PC-9 (cell line): ENCODE results near the gene ACSL4. TPM values are rescaled to one million over a fixed set of nuclear protein-coding genes. Genes with fewer than 3 reads are reported as not detected.
A peak's percentile ranks its signal among the peaks of the same experiment; 100 is the strongest.

Source experiments
- BruUV-seq: library from RNA; stranded (reverse); fragments of 400-500 nt; replicated peaks from 2 replicates; lab custom pipeline; 2021; lab: Mats Ljungman, UMichigan
- CTCF ChIA-PET: fragments of 300-600 bp; sonication (Branson Sonifier 250); formaldehyde crosslinking; loops from one replicate; lab custom pipeline; 2022; ENCODE audit warnings: antibody characterized with exemption; lab: Charles Lee
- POLR2A ChIA-PET: fragments of 300-600 bp; sonication (Branson Sonifier 250); formaldehyde crosslinking; loops from one replicate; lab custom pipeline; 2022; ENCODE audit warnings: antibody characterized with exemption; ENCODE audit not compliant: unreplicated experiment; lab: Charles Lee
- DNase-seq, 2 experiments: peaks; one replicate each; pipeline versions ENCODE4 v3.0.0 to v3.0.0-alpha.2; 2015 to 2022; ENCODE audit warnings: mixed read lengths in 1 of 2
- H2AFZ ChIP-seq: fragments of 200-600 bp; sonication (generic); 2 replicates; pipeline ENCODE4 v1.8.1; 2017; ENCODE audit warnings: antibody characterized with exemption
- H3F3A ChIP-seq: fragments of 200-600 bp; sonication (generic); 2 replicates; pipeline ENCODE4 v1.8.1; 2017; ENCODE audit warnings: antibody characterized with exemption, mild to moderate bottlenecking, low read depth; ENCODE audit not compliant: insufficient read depth
- H3K27ac ChIP-seq: fragments of 200-600 bp; sonication (generic); 2 replicates; pipeline ENCODE4 v1.6.1; 2016; ENCODE audit warnings: mixed run types
- H3K27me3 ChIP-seq: fragments of 200-600 bp; sonication (generic); 2 replicates; pipeline ENCODE4 v1.6.1; 2016; ENCODE audit warnings: low read depth, mixed run types; ENCODE audit not compliant: insufficient read depth
- H3K36me3 ChIP-seq: fragments of 200-600 bp; sonication (generic); 2 replicates; pipeline ENCODE4 v1.6.1; 2016; ENCODE audit warnings: low read depth, mixed run types
- H3K4me1 ChIP-seq: fragments of 200-600 bp; sonication (generic); replicated peaks from 2 replicates; pipeline ENCODE4 v1.6.1; 2016; ENCODE audit warnings: mixed run types; ENCODE audit not compliant: insufficient read depth
- H3K4me2 ChIP-seq: fragments of 200-600 bp; sonication (generic); 2 replicates; pipeline ENCODE4 v1.6.1; 2017; ENCODE audit warnings: mixed run types
- H3K4me3 ChIP-seq: fragments of 200-600 bp; sonication (generic); 2 replicates; pipeline ENCODE4 v1.6.1; 2016; ENCODE audit warnings: mixed run types
- H3K79me2 ChIP-seq: fragments of 200-600 bp; sonication (generic); 2 replicates; pipeline ENCODE4 v1.6.1; 2017; ENCODE audit warnings: low read depth, mixed run types
- H3K9me2 ChIP-seq: fragments of 200-600 bp; sonication (generic); 2 replicates; pipeline ENCODE4 v1.8.1; 2017; ENCODE audit warnings: mild to moderate bottlenecking; ENCODE audit not compliant: insufficient read depth
- H3K9me3 ChIP-seq: fragments of 200-600 bp; sonication (generic); 2 replicates; pipeline ENCODE4 v1.8.1; 2016; ENCODE audit warnings: low read depth; ENCODE audit not compliant: insufficient read depth
- H4K20me1 ChIP-seq: fragments of 200-600 bp; sonication (generic); 2 replicates; pipeline ENCODE4 v1.8.1; 2017; ENCODE audit not compliant: insufficient read depth
- CTCF ChIP-seq: fragments of 200-600 bp; sonication (generic); conservative IDR thresholded peaks from 2 replicates; pipeline ENCODE4 v1.6.1; 2017; ENCODE audit warnings: mixed run types, antibody characterized with exemption, mild to moderate bottlenecking, moderate library complexity
- EZH2 ChIP-seq: fragments of 200-600 bp; sonication (generic); IDR thresholded peaks from 2 replicates; pipeline ENCODE4 v1.8.0; 2017; ENCODE audit warnings: antibody characterized with exemption, low read depth
- intact Hi-C: fragments of 100-400 bp; cut with micrococcal nuclease; formaldehyde crosslinking; loops from one replicate; pipeline ENCODE4 v1.10.0; 2022; ENCODE audit not compliant: unreplicated experiment
- total RNA-seq: library from RNA; stranded (reverse); gene quantifications from 2 replicates; pipeline ENCODE4 v1.2.3, GENCODE V29; 2021

Gene ACSL4
- total RNA-seq, 1 experiment from 2014 or later: 81.1 TPM

GRCh38 chrX:109760922-109761250 is 27.8 kb upstream of the ACSL4 start:
- H3K9me2 ChIP-seq: no peaks in the 10 kb centered on the region
- 0 out of 2 replicates have a peak, but pooled peaks cover 3% of the 10 kb centered on the region for H3K9me3 ChIP-seq
- H4K20me1 ChIP-seq: no peaks in the 10 kb centered on the region
- ChIA-PET CTCF (interaction anchor here (0.5 kb wide), 1 partner anchor 195 kb away, joined by 3 read pairs; no protein-coding TSS in a partner anchor), POLR2A (interaction anchor here (0.6 kb wide), 1 partner anchor 1644 kb away, joined by 6 read pairs; no protein-coding TSS in a partner anchor)
- H3K27ac ChIP-seq: no peak overlapping the region
- intact Hi-C loops: loop anchor here (2.0 kb wide), 2 partner anchors 28 to 80 kb away; partner anchors contain the start of gene ACSL4
- no peak for DNase-seq
- H3F3A ChIP-seq: peaks cover 11% of the 10 kb centered on the region; the same call in 1 of the 2 replicates
- no peak overlapping the region for H3K4me2 ChIP-seq
- no peak overlapping the region for H2AFZ ChIP-seq
- H3K4me1 ChIP-seq: peaks cover 15% of the 10 kb centered on the region
- BruUV-seq: no TSS peak
- no peak for TF ChIP-seq CTCF
- no peak for TF ChIP-seq EZH2
- no peak overlapping the region for H3K4me3 ChIP-seq
- H3K79me2 ChIP-seq: no peaks in the 10 kb centered on the region
- no peaks in the 10 kb centered on the region for H3K36me3 ChIP-seq
- H3K27me3 ChIP-seq: no peaks in the 10 kb centered on the region

- Histone ChIP-seq H3K4me1 (peaks cover 15% of the 10 kb centered on the region), H3K79me2 (no peaks in the 10 kb centered on the region), H3K36me3 (no peaks in the 10 kb centered on the region), H2AFZ (0 out of 2 replicates have a peak overlapping the region, but pooled peaks have one; percentile 63), H3F3A (peaks cover 11% of the 10 kb centered on the region; the same call in 1 of the 2 replicates), H3K4me2 (peak overlapping the region; percentile 49), H3K27me3 (no peaks in the 10 kb centered on the region), H3K4me3 (no peak overlapping the region), H3K9me2 (no peaks in the 10 kb centered on the region), H3K27ac (no peak overlapping the region), H4K20me1 (no peaks in the 10 kb centered on the region), H3K9me3 (0 out of 2 replicates have a peak, but pooled peaks cover 3% of the 10 kb centered on the region)
- ChIA-PET CTCF (interaction anchor here (0.8 to 0.9 kb wide), 2 partner anchors 47 to 131 kb away, joined by 4 to 7 read pairs; no protein-coding TSS in a partner anchor), POLR2A (interaction anchor here (0.6 to 0.7 kb wide), 3 partner anchors 17 to 1644 kb away, joined by 3 to 6 read pairs (median 3); no protein-coding TSS in a partner anchor)
- peak; percentile 12 to 47 for DNase-seq
- TF ChIP-seq EZH2: no peak
- no peak for TF ChIP-seq CTCF
- intact Hi-C loops: loop anchor here (2.0 kb wide), 2 partner anchors 28 to 80 kb away; partner anchors contain the start of gene ACSL4
- no TSS peak for BruUV-seq
These were observed 27.3 kb upstream of the ACSL4 start for GRCh38 chrX:109760209-109760921.

GRCh38 chrX:109753256-109753655 is 20.2 kb upstream of the ACSL4 start:
- no peaks in the 10 kb centered on the region for H4K20me1 ChIP-seq
- POLR2A ChIA-PET: interaction anchor here (0.6 kb wide), 1 partner anchor 1189 kb away, joined by 6 read pairs; no protein-coding TSS in a partner anchor
- TF ChIP-seq CTCF: no peak
- no peak for TF ChIP-seq EZH2
- no peak for DNase-seq
- H3F3A ChIP-seq: no peaks in the 10 kb centered on the region
- no peaks in the 10 kb centered on the region for H3K4me1 ChIP-seq
- no peaks in the 10 kb centered on the region for H3K9me3 ChIP-seq
- H3K4me2 ChIP-seq: no peak overlapping the region
- no peaks in the 10 kb centered on the region for H3K27me3 ChIP-seq
- no peak overlapping the region for H3K27ac ChIP-seq
- CTCF ChIA-PET: no interaction called here
- no peaks in the 10 kb centered on the region for H3K36me3 ChIP-seq
- H2AFZ ChIP-seq: no peak overlapping the region
- no peaks in the 10 kb centered on the region for H3K9me2 ChIP-seq
- no peaks in the 10 kb centered on the region for H3K79me2 ChIP-seq
- intact Hi-C loops: no loop called here
- H3K4me3 ChIP-seq: no peak overlapping the region
- BruUV-seq: no TSS peak
